ENCODE data around the gene CES3. TPM values are rescaled to one million over a fixed set of nuclear protein-coding genes. Genes with fewer than 3 reads are reported as not detected.
A peak's percentile ranks its signal among the peaks of the same experiment; 100 is the strongest.

The CES3 gene
- total and polyA plus RNA-seq, 9 of the 15 experiments (the other 6 are each of a cell fraction or from before 2014, with no cell fraction given) = 0.06 to 2.2 (median 0.68) TPM

GRCh38 chr16:66934138-66934838, 26.8 kb upstream of the CES3 start, which contains the start of gene CIAO2B (continued):
- TF ChIP-seq SMARCA5 (IDR thresholded peaks at IDR 0.05) = 0 out of 2 replicates have a peak, but pooled peaks have one; percentile 23
- TF ChIP-seq DNMT1 (IDR thresholded peaks at IDR 0.05) = no peak
- TF ChIP-seq MEF2D (tag; conservative IDR thresholded peaks at IDR 0.05; ENCODE audit: low read depth) = no peak
- 0 out of 2 replicates have a peak, but pooled peaks have one; percentile 8 for TF ChIP-seq MITF (IDR thresholded peaks at IDR 0.05)
- TF ChIP-seq EP300 (IDR thresholded peaks at IDR 0.05; ENCODE audit: low read length) = 0 out of 2 replicates have a peak, but pooled peaks have one; percentile 11
- no peak for TF ChIP-seq RBM15 (IDR thresholded peaks at IDR 0.05; ENCODE audit: insufficient read depth, low read length)
- TF ChIP-seq ZFX (CRISPR knock-in tag; IDR thresholded peaks at IDR 0.05) = peak; percentile 81
- TF ChIP-seq TOE1 (IDR thresholded peaks at IDR 0.05; ENCODE audit: borderline replicate concordance) = peak; percentile 89
- TF ChIP-seq TOE1 (CRISPR knock-in tag; IDR thresholded peaks at IDR 0.05; ENCODE audit: borderline replicate concordance, low read depth) = no peak
- 0 out of 2 replicates have a peak, but pooled peaks have one; percentile 32 for TF ChIP-seq HLTF (IDR thresholded peaks at IDR 0.05)
- peak; percentile 89 for TF ChIP-seq E2F8 (IDR thresholded peaks at IDR 0.05; ENCODE audit: low read depth, partially characterized antibody)
- no peak for TF ChIP-seq NR2F6 (CRISPR knock-in tag; IDR thresholded peaks at IDR 0.05)
- peak; percentile 73; the same call in 1 of the 2 replicates for TF ChIP-seq CTBP1 (IDR thresholded peaks at IDR 0.05; ENCODE audit: borderline replicate concordance)
- TF ChIP-seq RBFOX2 (IDR thresholded peaks at IDR 0.05; ENCODE audit: low read depth, low read length) = peak; percentile 94
- 0 out of 4 replicates have a peak, but pooled peaks of 1 of the 2 experiments have one; percentile 68 for TF ChIP-seq UBTF (IDR thresholded peaks at IDR 0.05; ENCODE audit: borderline replicate concordance in 1 of 2, low read depth in 2 of 2, low read length in 2 of 2)
- no peak for TF ChIP-seq ZNF512 (tag; IDR thresholded peaks at IDR 0.05)

Measured in K562 (cell line).